ENCODE results near the gene OR10T2. TPM values are rescaled to one million over a fixed set of nuclear protein-coding genes. Genes with fewer than 3 reads are reported as not detected.

OR10T2 gene
- total and polyA plus RNA-seq, 2 donors (not counting 1 experiment from before 2014, with no cell fraction given): not detected

DNA sequence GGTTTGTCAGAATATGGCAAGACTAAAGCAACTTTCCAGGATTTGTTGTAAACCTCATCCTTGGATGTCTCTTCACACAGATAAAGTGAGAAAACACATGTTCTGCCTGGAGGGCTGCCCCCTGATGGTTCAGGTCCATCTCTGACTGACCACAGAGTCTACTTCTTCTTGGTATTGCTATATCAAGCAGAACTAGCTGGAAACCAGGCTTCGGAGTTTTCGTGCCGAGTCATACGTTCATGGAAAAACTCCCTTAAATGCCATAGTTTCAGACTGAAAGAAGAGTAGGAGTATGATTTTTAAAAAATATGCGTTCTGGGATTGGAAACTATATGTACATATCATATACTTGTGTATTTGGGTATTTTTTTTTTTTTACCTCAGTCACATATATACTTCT is 5.8 kb downstream of the OR10T2 start:
- WGBS (ENCODE audit: insufficient coverage): no CpG with 5 or more reads among the region's 5 CpGs
- H4K20me1 ChIP-seq (ENCODE audit: control insufficient read depth, insufficient read depth, low read length, poor library complexity, severe bottlenecking): no peaks in the 10 kb centered on the region
- H2AFZ ChIP-seq (ENCODE audit: insufficient read depth, low read depth, low read length, poor library complexity, severe bottlenecking): no peak overlapping the region

DNA sequence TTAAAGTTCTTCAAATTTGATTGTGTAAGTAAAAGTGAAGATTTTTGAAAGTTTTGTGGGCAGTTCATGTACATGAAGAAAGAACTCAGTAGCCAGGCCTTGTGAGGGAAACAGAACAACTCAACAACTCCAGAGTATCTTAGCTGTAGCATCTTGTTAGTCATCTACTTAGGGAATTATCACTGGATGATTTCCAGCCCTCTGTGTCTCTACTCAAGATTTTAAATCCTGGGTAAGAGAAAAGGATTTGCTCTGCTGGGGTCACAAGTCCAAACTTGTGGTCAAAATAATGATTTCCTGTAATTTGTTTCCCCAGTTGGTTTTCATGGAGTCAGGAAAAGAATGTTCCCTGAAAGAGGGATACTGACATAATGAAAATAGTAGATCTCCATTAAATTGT is 8.2 kb downstream of the OR10T2 start:
- CTCF ChIA-PET: no interaction called here
- Histone ChIP-seq H2AFZ (ENCODE audit: insufficient read depth, low read depth, low read length, poor library complexity, severe bottlenecking) (peak overlapping the region; percentile 34), H3K79me2 (ENCODE audit: control insufficient read depth, insufficient read depth, low read length) (no peaks in the 10 kb centered on the region), H3K27me3 (replicated peaks in 1 of 4; ENCODE audit: control extremely low read depth in 1 of 4, control insufficient read depth in 3 of 4, insufficient read depth in 4 of 4, low read length in 3 of 4) (no peaks in the 10 kb centered on the region), H3K4me2 (replicated peaks; ENCODE audit: low read depth, low read length, poor library complexity, severe bottlenecking) (no peak overlapping the region), H3K9ac (ENCODE audit: low read length) (no peak overlapping the region), H4K20me1 (ENCODE audit: control insufficient read depth, insufficient read depth, low read length, poor library complexity, severe bottlenecking) (no peaks in the 10 kb centered on the region), H3K4me3 (ENCODE audit: control extremely low read depth in 1 of 5, extremely low read depth in 1 of 5, insufficient read depth in 1 of 5, low read depth in 2 of 5, low read length in 4 of 5) (no peak overlapping the region), H3K36me3 (replicated peaks in 1 of 2; ENCODE audit: control extremely low read depth in 1 of 2, control insufficient read depth in 1 of 2, extremely low read depth in 1 of 2, insufficient read depth in 2 of 2, low read length in 1 of 2) (no peaks in the 10 kb centered on the region), H3K9me3 (ENCODE audit: control extremely low read depth in 1 of 3, control insufficient read depth in 2 of 3, insufficient read depth in 1 of 3, low read length in 2 of 3) (no peaks in the 10 kb centered on the region), H3K4me1 (ENCODE audit: control insufficient read depth in 2 of 2, insufficient read depth in 2 of 2, low read length in 2 of 2) (peaks cover 3 to 16% of the 10 kb centered on the region in 2 donors), H3K27ac (ENCODE audit: low read length in 2 of 2) (peak overlapping the region in 1 of 2 donors; percentile 2)
- Mint-ChIP-seq H3K4me1 (peaks cover 20% of the 10 kb centered on the region), H3K27me3 (no peaks in the 10 kb centered on the region), H3K27ac (no peak overlapping the region), H3K4me3 (no peak overlapping the region), H3K9me3 (ENCODE audit: insufficient read depth) (no peaks in the 10 kb centered on the region)
- DNase-seq: no peak
- intact Hi-C loops (cut with micrococcal nuclease): loop anchor here (10.0 kb wide), 2 partner anchors 146 to 624 kb away; no protein-coding TSS in a partner anchor
- ATAC-seq (ENCODE audit: low read depth): no peak
- TF ChIP-seq EZH2 (IDR thresholded peaks at IDR 0.05; ENCODE audit: borderline replicate concordance, insufficient read depth, low read depth, low read length, poor library complexity, severe bottlenecking): no peak
- TF ChIP-seq, protein P1, sequence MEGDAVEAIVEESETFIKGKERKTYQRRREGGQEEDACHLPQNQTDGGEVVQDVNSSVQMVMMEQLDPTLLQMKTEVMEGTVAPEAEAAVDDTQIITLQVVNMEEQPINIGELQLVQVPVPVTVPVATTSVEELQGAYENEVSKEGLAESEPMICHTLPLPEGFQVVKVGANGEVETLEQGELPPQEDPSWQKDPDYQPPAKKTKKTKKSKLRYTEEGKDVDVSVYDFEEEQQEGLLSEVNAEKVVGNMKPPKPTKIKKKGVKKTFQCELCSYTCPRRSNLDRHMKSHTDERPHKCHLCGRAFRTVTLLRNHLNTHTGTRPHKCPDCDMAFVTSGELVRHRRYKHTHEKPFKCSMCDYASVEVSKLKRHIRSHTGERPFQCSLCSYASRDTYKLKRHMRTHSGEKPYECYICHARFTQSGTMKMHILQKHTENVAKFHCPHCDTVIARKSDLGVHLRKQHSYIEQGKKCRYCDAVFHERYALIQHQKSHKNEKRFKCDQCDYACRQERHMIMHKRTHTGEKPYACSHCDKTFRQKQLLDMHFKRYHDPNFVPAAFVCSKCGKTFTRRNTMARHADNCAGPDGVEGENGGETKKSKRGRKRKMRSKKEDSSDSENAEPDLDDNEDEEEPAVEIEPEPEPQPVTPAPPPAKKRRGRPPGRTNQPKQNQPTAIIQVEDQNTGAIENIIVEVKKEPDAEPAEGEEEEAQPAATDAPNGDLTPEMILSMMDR (IDR thresholded peaks at IDR 0.05): no peak
- POLR2A ChIA-PET: no interaction called here

More for the DNA sequence above, 5.8 kb downstream of the OR10T2 start:
- intact Hi-C loops (cut with micrococcal nuclease): loop anchor here (10.0 kb wide), 2 partner anchors 149 to 621 kb away; no protein-coding TSS in a partner anchor
- Histone ChIP-seq H3K27me3 (replicated peaks in 1 of 4; ENCODE audit: control extremely low read depth in 1 of 4, control insufficient read depth in 3 of 4, insufficient read depth in 4 of 4, low read length in 3 of 4) (no peaks in the 10 kb centered on the region), H3K36me3 (replicated peaks in 1 of 2; ENCODE audit: control extremely low read depth in 1 of 2, control insufficient read depth in 1 of 2, extremely low read depth in 1 of 2, insufficient read depth in 2 of 2, low read length in 1 of 2) (no peaks in the 10 kb centered on the region), H3K9me3 (ENCODE audit: control extremely low read depth in 1 of 3, control insufficient read depth in 2 of 3, insufficient read depth in 1 of 3, low read length in 2 of 3) (no peaks in the 10 kb centered on the region), H3K4me3 (ENCODE audit: control extremely low read depth in 1 of 5, extremely low read depth in 1 of 5, insufficient read depth in 1 of 5, low read depth in 2 of 5, low read length in 4 of 5) (no peak overlapping the region), H3K4me2 (replicated peaks; ENCODE audit: low read depth, low read length, poor library complexity, severe bottlenecking) (no peak overlapping the region), H3K4me1 (ENCODE audit: control insufficient read depth in 2 of 2, insufficient read depth in 2 of 2, low read length in 2 of 2) (peaks cover 3 to 16% of the 10 kb centered on the region in 2 donors), H3K27ac (ENCODE audit: low read length in 2 of 2) (no peak overlapping the region), H3K9ac (ENCODE audit: low read length) (no peak overlapping the region), H3K79me2 (ENCODE audit: control insufficient read depth, insufficient read depth, low read length) (no peaks in the 10 kb centered on the region)
- Mint-ChIP-seq H3K4me1 (peaks cover 20% of the 10 kb centered on the region), H3K4me3 (peak overlapping the region; percentile 14), H3K27ac (no peak overlapping the region), H3K27me3 (no peaks in the 10 kb centered on the region), H3K9me3 (ENCODE audit: insufficient read depth) (no peaks in the 10 kb centered on the region)
- no peak for TF ChIP-seq EZH2 (IDR thresholded peaks at IDR 0.05; ENCODE audit: borderline replicate concordance, insufficient read depth, low read depth, low read length, poor library complexity, severe bottlenecking)
- TF ChIP-seq, protein P1 (IDR thresholded peaks at IDR 0.05): no peak
- ATAC-seq (ENCODE audit: low read depth) (no peak), DNase-seq (no peak)
- CTCF ChIA-PET: interaction anchor here (1.7 kb wide), 1 partner anchor 190 kb away, joined by 8 read pairs; no protein-coding TSS in a partner anchor
- POLR2A ChIA-PET: interaction anchor here (0.7 kb wide), 1 partner anchor 40 kb away, joined by 5 read pairs; the partner anchor contains the start of gene CD1E

Data from B cell (primary cell).